Hematopoietic multipotent progenitor cell treated with erythropoietin and hydrocortisone succinate and interleukin-3 and kit ligand, for 6 days (in vitro differentiated cells): Measurements from ENCODE around the gene FAM162B.
"Not testable (repeated sequence)": the region's sequence is repeated elsewhere in the genome, so short reads cannot be mapped to it uniquely, and the experiment has no call there.

Experiments used
- DNase-seq: peaks from one replicate; pipeline ENCODE4 v3.0.0-alpha.2; 2015

Gene FAM162B

GRCh38 chr6:116714761-116715160 lies 50.8 kb downstream of the FAM162B start:
- no peak for DNase-seq

- no peak for DNase-seq
Measured at GRCh38 chr6:116714296-116714695, 51.2 kb downstream of the FAM162B start.

GRCh38 chr6:116705917-116706316 lies 59.6 kb downstream of the FAM162B start:
- DNase-seq: no peak

GRCh38 chr6:116703888-116704287 lies 61.6 kb downstream of the FAM162B start:
- DNase-seq: not testable (repeated sequence)
